ENCODE measurements around the gene SDK1.

DNA sequence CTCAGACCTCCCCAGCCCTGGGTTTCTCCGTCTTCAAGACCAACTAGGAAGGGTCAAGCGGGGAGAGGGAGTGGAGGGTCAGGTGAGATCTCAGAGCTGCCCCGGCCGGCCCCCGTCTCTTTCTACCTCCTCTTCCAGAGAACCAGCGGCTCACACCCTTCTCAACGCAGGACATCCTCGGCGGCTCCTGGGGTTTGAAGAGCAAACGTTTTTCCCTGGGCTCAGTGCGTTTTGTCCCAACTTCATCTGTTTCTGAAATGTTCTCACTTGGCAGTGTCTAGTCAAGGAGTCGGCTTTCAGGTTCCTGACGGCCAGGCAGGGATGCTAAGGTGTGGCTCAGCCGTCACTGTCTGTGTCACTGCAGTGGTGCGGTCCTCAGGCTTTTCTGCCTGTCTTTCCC is 964.6 kb downstream of the SDK1 start:
- TF ChIP-seq POLR2A (IDR thresholded peaks at IDR 0.05): no peak
- TF ChIP-seq, protein P1, sequence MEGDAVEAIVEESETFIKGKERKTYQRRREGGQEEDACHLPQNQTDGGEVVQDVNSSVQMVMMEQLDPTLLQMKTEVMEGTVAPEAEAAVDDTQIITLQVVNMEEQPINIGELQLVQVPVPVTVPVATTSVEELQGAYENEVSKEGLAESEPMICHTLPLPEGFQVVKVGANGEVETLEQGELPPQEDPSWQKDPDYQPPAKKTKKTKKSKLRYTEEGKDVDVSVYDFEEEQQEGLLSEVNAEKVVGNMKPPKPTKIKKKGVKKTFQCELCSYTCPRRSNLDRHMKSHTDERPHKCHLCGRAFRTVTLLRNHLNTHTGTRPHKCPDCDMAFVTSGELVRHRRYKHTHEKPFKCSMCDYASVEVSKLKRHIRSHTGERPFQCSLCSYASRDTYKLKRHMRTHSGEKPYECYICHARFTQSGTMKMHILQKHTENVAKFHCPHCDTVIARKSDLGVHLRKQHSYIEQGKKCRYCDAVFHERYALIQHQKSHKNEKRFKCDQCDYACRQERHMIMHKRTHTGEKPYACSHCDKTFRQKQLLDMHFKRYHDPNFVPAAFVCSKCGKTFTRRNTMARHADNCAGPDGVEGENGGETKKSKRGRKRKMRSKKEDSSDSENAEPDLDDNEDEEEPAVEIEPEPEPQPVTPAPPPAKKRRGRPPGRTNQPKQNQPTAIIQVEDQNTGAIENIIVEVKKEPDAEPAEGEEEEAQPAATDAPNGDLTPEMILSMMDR (IDR thresholded peaks at IDR 0.05): no peak
